ENCODE results near the gene SMYD3.

GRCh38 chr1:245831518-245831917 is 675.6 kb downstream of the SMYD3 start:
- TF ChIP-seq EP300 (IDR thresholded peaks at IDR 0.05) (no peak), CTCF (IDR thresholded peaks at IDR 0.05) (no peak), TP53 (CRISPR knock-in tag; IDR thresholded peaks at IDR 0.05) (no peak), RARB (CRISPR knock-in tag; IDR thresholded peaks at IDR 0.05) (no peak), POLR2A (IDR thresholded peaks at IDR 0.05; ENCODE audit: low read length) (no peak), FOSL2 (IDR thresholded peaks at IDR 0.05) (no peak), FOSL2 (CRISPR knock-in tag; IDR thresholded peaks at IDR 0.05) (no peak), ESRRA (IDR thresholded peaks at IDR 0.05; ENCODE audit: borderline replicate concordance, low read length) (no peak), PHF8 (IDR thresholded peaks at IDR 0.05; ENCODE audit: borderline replicate concordance, low read depth) (no peak), BCL3 (IDR thresholded peaks at IDR 0.05) (no peak), GATA3 (IDR thresholded peaks at IDR 0.05; ENCODE audit: borderline replicate concordance) (no peak), REST (IDR thresholded peaks at IDR 0.05) (no peak), RAD21 (conservative IDR thresholded peaks at IDR 0.05 in 1 of 2, IDR thresholded peaks at IDR 0.05 in 1 of 2) (no peak)
